ENCODE measurements around the gene NVL. TPM values are rescaled to one million over a fixed set of nuclear protein-coding genes. Genes with fewer than 3 reads are reported as not detected.
"Not testable (repeated sequence)": the region's sequence is repeated elsewhere in the genome, so short reads cannot be mapped to it uniquely, and the experiment has no call there.

Gene NVL
- total RNA-seq, 1 donor from 2014 or later, result 34.6 TPM

- DNase-seq (ENCODE audit: extremely low spot score in 2 of 2), result no peak
- no peak overlapping the region for H3K4me3 ChIP-seq
- H3K27me3 ChIP-seq, result no peaks in the 10 kb centered on the region
- TF ChIP-seq CTCF (IDR thresholded peaks at IDR 0.05), result no peak
- TF ChIP-seq POLR2A (IDR thresholded peaks at IDR 0.05), result no peak
- TF ChIP-seq POLR2AphosphoS5 (IDR thresholded peaks at IDR 0.05; ENCODE audit: insufficient read depth in 1 of 2, low read depth in 1 of 2), result no peak
- H3K9me3 ChIP-seq, result no peaks in the 10 kb centered on the region
- intact Hi-C loops (cut with DNase I), result no loop called here
- H3K4me1 ChIP-seq, result peaks cover 35% of the 10 kb centered on the region
- no peak overlapping the region for H3K27ac ChIP-seq
- peaks cover 0 to 3% of the 10 kb centered on the region in 2 donors for H3K36me3 ChIP-seq
Measured at GRCh38 chr1:224325959-224326358, 4.0 kb downstream of the NVL start.

- Histone ChIP-seq H3K4me3 (no peak overlapping the region), H3K27me3 (no peaks in the 10 kb centered on the region), H3K36me3 (no peaks in the 10 kb centered on the region), H3K9me3 (no peaks in the 10 kb centered on the region), H3K27ac (no peak overlapping the region), H3K4me1 (peaks cover 10% of the 10 kb centered on the region)
- DNase-seq (ENCODE audit: extremely low spot score in 2 of 2), result no peak
- no peak for TF ChIP-seq POLR2AphosphoS5 (IDR thresholded peaks at IDR 0.05; ENCODE audit: insufficient read depth in 1 of 2, low read depth in 1 of 2)
- TF ChIP-seq POLR2A (IDR thresholded peaks at IDR 0.05), result no peak
- TF ChIP-seq CTCF (IDR thresholded peaks at IDR 0.05), result no peak
- intact Hi-C loops (cut with DNase I), result no loop called here
Measured at GRCh38 chr1:224321706-224322105, 8.3 kb downstream of the NVL start.

GRCh38 chr1:224317383-224318045 is 12.5 kb downstream of the NVL start:
- H3K27ac ChIP-seq, result no peak overlapping the region
- intact Hi-C loops (cut with DNase I), result no loop called here

GRCh38 chr1:224312025-224312424 is 17.9 kb downstream of the NVL start:
- Histone ChIP-seq H3K27ac (no peak overlapping the region), H3K4me1 (no peaks in the 10 kb centered on the region), H3K4me3 (no peak overlapping the region), H3K36me3 (peaks cover 0 to 24% of the 10 kb centered on the region in 2 donors), H3K27me3 (no peaks in the 10 kb centered on the region), H3K9me3 (no peaks in the 10 kb centered on the region)
- DNase-seq (ENCODE audit: extremely low spot score in 2 of 2), result no peak
- intact Hi-C loops (cut with DNase I), result no loop called here
- no peak for TF ChIP-seq POLR2A (IDR thresholded peaks at IDR 0.05)
- TF ChIP-seq CTCF (IDR thresholded peaks at IDR 0.05), result no peak
- no peak for TF ChIP-seq POLR2AphosphoS5 (IDR thresholded peaks at IDR 0.05; ENCODE audit: insufficient read depth in 1 of 2, low read depth in 1 of 2)

More at GRCh38 chr1:224317383-224318045, 12.5 kb downstream of the NVL start:
- DNase-seq (ENCODE audit: extremely low spot score in 2 of 2), result no peak
- Histone ChIP-seq H3K9me3 (no peaks in the 10 kb centered on the region), H3K4me1 (no peaks in the 10 kb centered on the region), H3K27me3 (no peaks in the 10 kb centered on the region), H3K4me3 (no peak overlapping the region), H3K36me3 (peaks cover 0 to 11% of the 10 kb centered on the region in 2 donors)
- no peak for TF ChIP-seq POLR2AphosphoS5 (IDR thresholded peaks at IDR 0.05; ENCODE audit: insufficient read depth in 1 of 2, low read depth in 1 of 2)
- no peak for TF ChIP-seq CTCF (IDR thresholded peaks at IDR 0.05)
- no peak for TF ChIP-seq POLR2A (IDR thresholded peaks at IDR 0.05)

GRCh38 chr1:224311503-224311902 is 18.5 kb downstream of the NVL start:
- intact Hi-C loops (cut with DNase I); DNase-seq (ENCODE audit: extremely low spot score in 2 of 2); H3K9me3 ChIP-seq; H3K27ac ChIP-seq; H3K4me3 ChIP-seq; H3K27me3 ChIP-seq; H3K4me1 ChIP-seq: not testable (repeated sequence)
- H3K36me3 ChIP-seq, result peaks cover 0 to 29% of the 10 kb centered on the region in 2 donors

Measured in vagina (tissue), 2 donors.